NB4 (cell line): ENCODE results near the gene FXYD7.

Experiments
- CTCF ChIP-seq: IDR thresholded peaks from one replicate; pipeline ENCODE4 v1.5.1; 2012; ENCODE audit warnings: low read depth, low read length
- TF ChIP-seq, protein P1 (sequence below): IDR thresholded peaks from 2 replicates; pipeline ENCODE4 v1.6.1; 2011; ENCODE audit warnings: low read depth, low read length

GRCh38 chr19:35136231-35136630, 6.8 kb upstream of the FXYD7 start:
- TF ChIP-seq CTCF = no peak
- TF ChIP-seq, protein P1, sequence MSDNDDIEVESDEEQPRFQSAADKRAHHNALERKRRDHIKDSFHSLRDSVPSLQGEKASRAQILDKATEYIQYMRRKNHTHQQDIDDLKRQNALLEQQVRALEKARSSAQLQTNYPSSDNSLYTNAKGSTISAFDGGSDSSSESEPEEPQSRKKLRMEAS = no peak
